Measurements from ENCODE around the gene HHAT.

HHAT gene

GRCh38 chr1:210360852-210361477 is 32.3 kb downstream of the HHAT start:
- DNase-seq, result peak; percentile 54

GRCh38 chr1:210361665-210362064 is 33.0 kb downstream of the HHAT start:
- no peak for DNase-seq

- no peak for DNase-seq
Observed at GRCh38 chr1:210362526-210362925, 33.8 kb downstream of the HHAT start.

GRCh38 chr1:210363119-210363518 is 34.4 kb downstream of the HHAT start:
- DNase-seq, result no peak

GRCh38 chr1:210364479-210364878 is 35.8 kb downstream of the HHAT start:
- no peak for DNase-seq

GRCh38 chr1:210366767-210367166 is 38.1 kb downstream of the HHAT start:
- no peak for DNase-seq

GRCh38 chr1:210367566-210367965 is 38.9 kb downstream of the HHAT start:
- DNase-seq, result no peak

GRCh38 chr1:210369425-210369824 is 40.7 kb downstream of the HHAT start:
- no peak for DNase-seq

- no peak for DNase-seq
Observed at GRCh38 chr1:210371916-210372315, 43.2 kb downstream of the HHAT start.

GRCh38 chr1:210372491-210372890 is 43.8 kb downstream of the HHAT start:
- peak; percentile 3 for DNase-seq

- no peak for DNase-seq
Observed at GRCh38 chr1:210372931-210373627, 44.4 kb downstream of the HHAT start.

GRCh38 chr1:210373628-210373877 is 44.9 kb downstream of the HHAT start:
- DNase-seq, result no peak

GRCh38 chr1:210373878-210374599 is 45.3 kb downstream of the HHAT start:
- DNase-seq, result peak; percentile 97

- no peak for DNase-seq
Observed at GRCh38 chr1:210374600-210374953, 45.9 kb downstream of the HHAT start.

- DNase-seq, result peak; percentile 70
Observed at GRCh38 chr1:210376836-210377372, 48.2 kb downstream of the HHAT start.

- peak; percentile 69 for DNase-seq
Observed at GRCh38 chr1:210377731-210378333, 49.1 kb downstream of the HHAT start.

GRCh38 chr1:210378736-210379135 is 50.0 kb downstream of the HHAT start:
- no peak for DNase-seq

- DNase-seq, result no peak
Observed at GRCh38 chr1:210381934-210382333, 53.2 kb downstream of the HHAT start.

- DNase-seq, result peak; percentile 35
Observed at GRCh38 chr1:210384625-210385024, 55.9 kb downstream of the HHAT start.

- no peak for DNase-seq
Observed at GRCh38 chr1:210385228-210385627, 56.5 kb downstream of the HHAT start.

- DNase-seq, result peak; percentile 48
Observed at GRCh38 chr1:210394281-210394821, 65.6 kb downstream of the HHAT start.

- DNase-seq, result no peak
Observed at GRCh38 chr1:210396541-210396940, 67.8 kb downstream of the HHAT start.

GRCh38 chr1:210397252-210397651 is 68.5 kb downstream of the HHAT start:
- DNase-seq, result no peak
